ENCODE results near the gene KLKB1.
A peak's percentile ranks its signal among the peaks of the same experiment; 100 is the strongest.

Gene KLKB1

GRCh38 chr4:186193851-186194250 is 33.5 kb upstream of the KLKB1 start:
- DNase-seq (ENCODE audit: low read depth), result no peak
- no peak overlapping the region for H3K4me3 ChIP-seq (ENCODE audit: control insufficient read depth, low read depth, low read length)
- no peak for TF ChIP-seq CTCF (conservative IDR thresholded peaks at IDR 0.05; ENCODE audit: control insufficient read depth, insufficient read depth, low read depth, low read length)

- DNase-seq (ENCODE audit: low read depth), result no peak
- no peak for TF ChIP-seq CTCF (conservative IDR thresholded peaks at IDR 0.05; ENCODE audit: control insufficient read depth, insufficient read depth, low read depth, low read length)
- H3K4me3 ChIP-seq (ENCODE audit: control insufficient read depth, low read depth, low read length), result no peak overlapping the region
These were observed 31.2 kb upstream of the KLKB1 start for GRCh38 chr4:186196063-186196462.

GRCh38 chr4:186200516-186200915 is 26.8 kb upstream of the KLKB1 start:
- no peak for DNase-seq (ENCODE audit: low read depth)
- no peak overlapping the region for H3K4me3 ChIP-seq (ENCODE audit: control insufficient read depth, low read depth, low read length)
- TF ChIP-seq CTCF (conservative IDR thresholded peaks at IDR 0.05; ENCODE audit: control insufficient read depth, insufficient read depth, low read depth, low read length), result no peak

GRCh38 chr4:186201010-186201409 is 26.3 kb upstream of the KLKB1 start:
- DNase-seq (ENCODE audit: low read depth), result no peak
- H3K4me3 ChIP-seq (ENCODE audit: control insufficient read depth, low read depth, low read length), result no peak overlapping the region
- TF ChIP-seq CTCF (conservative IDR thresholded peaks at IDR 0.05; ENCODE audit: control insufficient read depth, insufficient read depth, low read depth, low read length), result no peak

GRCh38 chr4:186201535-186202230 is 25.6 kb upstream of the KLKB1 start:
- peak; percentile 58 for TF ChIP-seq CTCF (conservative IDR thresholded peaks at IDR 0.05; ENCODE audit: control insufficient read depth, insufficient read depth, low read depth, low read length)
- DNase-seq (ENCODE audit: low read depth), result peak; percentile 27
- H3K4me3 ChIP-seq (ENCODE audit: control insufficient read depth, low read depth, low read length), result no peak overlapping the region

- DNase-seq (ENCODE audit: low read depth), result no peak
- TF ChIP-seq CTCF (conservative IDR thresholded peaks at IDR 0.05; ENCODE audit: control insufficient read depth, insufficient read depth, low read depth, low read length), result no peak
These were observed 24.7 kb upstream of the KLKB1 start for GRCh38 chr4:186202490-186203140.

More at GRCh38 chr4:186202490-186203140, 24.7 kb upstream of the KLKB1 start:
- H3K4me3 ChIP-seq (ENCODE audit: control insufficient read depth, low read depth, low read length), result no peak overlapping the region

Data from fibroblast of mammary gland (primary cell).